Endothelial cell of umbilical vein (primary cell): Measurements from ENCODE around the gene AUTS2. TPM values are rescaled to one million over a fixed set of nuclear protein-coding genes. Genes with fewer than 3 reads are reported as not detected.

Experiments
- BruUV-seq: library from RNA; stranded (reverse); fragments of 400-500 nt; replicated peaks from 2 replicates; lab custom pipeline; 2021; lab: Mats Ljungman, UMichigan
- CTCF ChIA-PET: fragments of 300-600, 350-600 bp; sonication (Branson Sonifier 250); formaldehyde crosslinking; loops from one replicate; lab custom pipeline; 2021; ENCODE audit warnings: antibody characterized with exemption, inconsistent platforms; lab: Charles Lee
- POLR2A ChIA-PET: fragments of 300-600, 350-600 bp; sonication (Branson Sonifier 250); formaldehyde crosslinking; loops from one replicate; lab custom pipeline; 2021; ENCODE audit warnings: antibody characterized with exemption, inconsistent platforms; lab: Charles Lee
- DNase-seq: peaks from one replicate; pipeline ENCODE4 v3.0.0-alpha.2; 2011; ENCODE audit warnings: low read depth, low spot score
- FAIRE-seq: peaks from 2 replicates; lab custom pipeline; 2011; peaks lifted over from hg19 to GRCh38; lab: Jason Lieb, UNC
- H2AFZ ChIP-seq: 2 replicates; pipeline ENCODE4 v1.6.0; 2012; ENCODE audit warnings: low read depth, low read length, control low read depth, inconsistent platforms
- H3K27ac ChIP-seq: 2 replicates; pipeline ENCODE4 v1.5.1; 2011; ENCODE audit warnings: low read depth, mild to moderate bottlenecking, control low read depth, low read length, moderate library complexity; ENCODE audit not compliant: insufficient read depth
- H3K27me3 ChIP-seq, 2 experiments: 2 replicates each; pipeline versions ENCODE4 v1.6.0 to v1.6.1; 2011; ENCODE audit warnings: low read length in 2 of 2, mixed read lengths in 1 of 2; ENCODE audit not compliant: control insufficient read depth in 2 of 2, insufficient read depth in 2 of 2
- H3K36me3 ChIP-seq, 2 experiments: 2 replicates in 1 of 2; 3 replicates in 1 of 2; pipeline ENCODE4 v1.5.1; 2011; ENCODE audit warnings: low read length in 2 of 2, mild to moderate bottlenecking in 1 of 2, moderate library complexity in 1 of 2; ENCODE audit not compliant: control insufficient read depth in 2 of 2, insufficient read depth in 2 of 2; ENCODE audit errors: extremely low read depth in 1 of 2
- H3K4me1 ChIP-seq: 3 replicates; pipeline ENCODE4 v1.5.1; 2011; ENCODE audit warnings: mild to moderate bottlenecking, low read length; ENCODE audit not compliant: control insufficient read depth, insufficient read depth; ENCODE audit errors: extremely low read depth
- H3K4me2 ChIP-seq: 2 replicates; pipeline ENCODE4 v1.6.1; 2011; ENCODE audit warnings: low read length, control low read depth, mixed read lengths; ENCODE audit not compliant: insufficient read depth
- H3K4me3 ChIP-seq, 3 experiments: fragments of 200-600 bp in 1 of 3; sonication (generic), shearing (Covaris generic) in 1 of 3; replicated peaks in 1 of 3; 2 replicates each; pipeline ENCODE4 v1.5.1; 2011 to 2016; ENCODE audit warnings: control low read depth in 3 of 3, low read length in 3 of 3, mild to moderate bottlenecking in 2 of 3, inconsistent platforms in 1 of 3, low read depth in 1 of 3, moderate library complexity in 1 of 3; ENCODE audit not compliant: insufficient read depth in 1 of 3
- H3K79me2 ChIP-seq: 2 replicates; pipeline ENCODE4 v1.6.0; 2012; ENCODE audit warnings: low read length, inconsistent platforms; ENCODE audit not compliant: control insufficient read depth, insufficient read depth
- H3K9ac ChIP-seq: replicated peaks from 2 replicates; pipeline ENCODE3; 2011; ENCODE audit warnings: low read length, control low read depth; ENCODE audit not compliant: insufficient read depth; ENCODE audit errors: extremely low read depth
- H3K9me1 ChIP-seq: replicated peaks from 3 replicates; pipeline ENCODE4 v1.6.0; 2011; ENCODE audit warnings: mild to moderate bottlenecking, low read length; ENCODE audit not compliant: control insufficient read depth, insufficient read depth; ENCODE audit errors: extremely low read depth
- H3K9me3 ChIP-seq: replicated peaks from 2 replicates; pipeline ENCODE4 v1.5.1; 2012; ENCODE audit warnings: low read length, inconsistent platforms; ENCODE audit not compliant: control insufficient read depth, insufficient read depth
- H4K20me1 ChIP-seq: replicated peaks from 2 replicates; pipeline ENCODE3; 2011; ENCODE audit warnings: mild to moderate bottlenecking, low read length; ENCODE audit not compliant: control insufficient read depth, insufficient read depth; ENCODE audit errors: extremely low read depth
- EZH2 ChIP-seq: IDR thresholded peaks from 2 replicates; pipeline ENCODE4 v1.6.1; 2012; ENCODE audit warnings: borderline replicate concordance, low read depth, mild to moderate bottlenecking, moderate library complexity, low read length, inconsistent platforms; ENCODE audit not compliant: severe bottlenecking
- FOS ChIP-seq: IDR thresholded peaks from 2 replicates; pipeline ENCODE4 v1.6.1; 2011; ENCODE audit warnings: mild to moderate bottlenecking, low read length, moderate library complexity, borderline replicate concordance; ENCODE audit not compliant: insufficient read depth
- GATA2 ChIP-seq: IDR thresholded peaks from 2 replicates; pipeline ENCODE4 v1.7.0; 2011; ENCODE audit warnings: low read depth, mild to moderate bottlenecking, moderate library complexity, mixed read lengths, low read length; ENCODE audit not compliant: insufficient read length, insufficient read depth
- JUN ChIP-seq: IDR thresholded peaks from 2 replicates; pipeline ENCODE4 v1.6.1; 2011; ENCODE audit warnings: borderline replicate concordance, low read depth; ENCODE audit not compliant: insufficient read length, insufficient read depth
- MYC ChIP-seq: IDR thresholded peaks from one replicate; pipeline ENCODE4 v1.6.1; 2011; ENCODE audit warnings: mild to moderate bottlenecking, low read depth, low read length
- POLR2A ChIP-seq: IDR thresholded peaks from 2 replicates; pipeline ENCODE4 v1.6.1; 2012; ENCODE audit warnings: low read depth, mild to moderate bottlenecking, control low read depth, low read length
- POLR2AphosphoS5 ChIP-seq: IDR thresholded peaks from 2 replicates; pipeline ENCODE4 v1.6.1; 2012; ENCODE audit warnings: low read depth, mild to moderate bottlenecking, control low read depth, low read length, moderate library complexity; ENCODE audit not compliant: insufficient read depth
- dilution Hi-C: fragments of 300-500 bp; cut with MboI; formaldehyde crosslinking; loops from one replicate; pipeline ENCODE4 v1.15.0; 2019; ENCODE audit warnings: low sequenced_read_pairs; ENCODE audit not compliant: extremely low pct_ligation_motif_present
- intact Hi-C: fragments of 100-400 bp; cut with micrococcal nuclease; formaldehyde crosslinking; loops from one replicate; pipeline ENCODE4 v1.10.0; 2022
- polyA plus RNA-seq, 4 experiments: library from polyadenylated mRNA; depleted of rRNA in 3 of 4; stranded (reverse) in 3 of 4; unstranded in 1 of 4; fragments of >200 nt; gene quantifications; 2 replicates each; pipeline versions ENCODE4 v1.2.1 to v1.2.3, GENCODE V29; 2011 to 2012; ENCODE audit warnings: missing spikeins in 1 of 4
- total RNA-seq: library from RNA; stranded (reverse); gene quantifications from 2 replicates; pipeline ENCODE4 v1.2.3, GENCODE V29; 2021
- TF ChIP-seq, protein P1 (sequence below): IDR thresholded peaks from 2 replicates; pipeline ENCODE4 v1.6.1; 2011; ENCODE audit not compliant: insufficient read depth, insufficient read length
- TF ChIP-seq, protein P2 (sequence below), 2 donors: IDR thresholded peaks; 1 replicate in 1 of 2; 2 replicates in 1 of 2; pipeline ENCODE4 v1.5.1; 2011; ENCODE audit warnings: low read length in 2 of 2, mild to moderate bottlenecking in 2 of 2, moderate library complexity in 2 of 2, control low read depth in 1 of 2, inconsistent platforms in 1 of 2, low read depth in 1 of 2; ENCODE audit not compliant: insufficient read depth in 1 of 2; ENCODE audit errors: extremely low read depth in 1 of 2

The AUTS2 gene
- total and polyA plus RNA-seq, 2 donors (not counting 3 experiments of a cell fraction or from before 2014, with no cell fraction given): 0.59 to 8.0 TPM

DNA sequence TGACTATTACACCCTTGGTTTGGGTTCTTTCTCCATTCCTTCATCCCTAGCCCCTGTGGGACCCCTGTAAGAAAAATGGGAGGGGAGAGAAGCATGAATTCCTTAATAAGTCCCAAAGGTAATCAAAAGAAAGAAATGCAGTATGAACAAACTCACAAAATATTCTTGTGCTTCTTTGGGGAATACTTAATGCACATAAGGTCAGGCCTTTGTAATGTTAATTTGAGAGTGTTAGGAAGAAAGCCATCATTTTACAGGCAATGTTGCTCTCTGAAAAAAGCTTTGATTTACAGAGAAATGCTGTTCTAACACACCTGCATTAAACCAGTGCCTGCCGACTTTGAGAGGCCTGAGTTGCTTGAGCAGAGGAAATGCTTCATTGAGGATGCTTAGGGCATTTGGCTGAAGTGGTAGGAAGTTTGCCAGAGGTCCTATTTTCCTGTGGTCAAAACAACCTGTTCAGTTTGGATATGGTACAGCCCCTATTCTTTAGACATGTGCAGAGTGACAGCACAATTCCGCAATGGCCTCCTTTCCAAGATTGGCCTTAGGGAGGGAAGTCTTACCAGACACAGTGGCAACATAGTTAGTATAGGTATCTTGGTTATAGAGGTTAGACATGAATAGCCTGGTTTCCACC lies 643.4 kb downstream of the AUTS2 start:
- Histone ChIP-seq H4K20me1 (no peaks in the 10 kb centered on the region), H3K9me1 (no peaks in the 10 kb centered on the region), H3K4me2 (no peak overlapping the region), H3K9ac (no peak overlapping the region), H3K27ac (no peak overlapping the region), H3K4me3 (no peak overlapping the region), H3K79me2 (no peaks in the 10 kb centered on the region), H3K36me3 (no peaks in the 10 kb centered on the region), H3K4me1 (no peaks in the 10 kb centered on the region), H2AFZ (no peak overlapping the region), H3K27me3 (no peaks in the 10 kb centered on the region), H3K9me3 (no peaks in the 10 kb centered on the region)
- DNase-seq: no peak
- no peak for FAIRE-seq
- dilution Hi-C loops: no loop called here
- intact Hi-C loops: no loop called here
- ChIA-PET CTCF (no interaction called here), POLR2A (no interaction called here)
- TF ChIP-seq MYC: no peak
- TF ChIP-seq POLR2A: no peak
- TF ChIP-seq, protein P1, sequence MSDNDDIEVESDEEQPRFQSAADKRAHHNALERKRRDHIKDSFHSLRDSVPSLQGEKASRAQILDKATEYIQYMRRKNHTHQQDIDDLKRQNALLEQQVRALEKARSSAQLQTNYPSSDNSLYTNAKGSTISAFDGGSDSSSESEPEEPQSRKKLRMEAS: no peak
- no peak for TF ChIP-seq FOS
- no peak for TF ChIP-seq JUN
- TF ChIP-seq GATA2: no peak
- TF ChIP-seq POLR2AphosphoS5: no peak
- TF ChIP-seq EZH2: no peak
- TF ChIP-seq, protein P2, sequence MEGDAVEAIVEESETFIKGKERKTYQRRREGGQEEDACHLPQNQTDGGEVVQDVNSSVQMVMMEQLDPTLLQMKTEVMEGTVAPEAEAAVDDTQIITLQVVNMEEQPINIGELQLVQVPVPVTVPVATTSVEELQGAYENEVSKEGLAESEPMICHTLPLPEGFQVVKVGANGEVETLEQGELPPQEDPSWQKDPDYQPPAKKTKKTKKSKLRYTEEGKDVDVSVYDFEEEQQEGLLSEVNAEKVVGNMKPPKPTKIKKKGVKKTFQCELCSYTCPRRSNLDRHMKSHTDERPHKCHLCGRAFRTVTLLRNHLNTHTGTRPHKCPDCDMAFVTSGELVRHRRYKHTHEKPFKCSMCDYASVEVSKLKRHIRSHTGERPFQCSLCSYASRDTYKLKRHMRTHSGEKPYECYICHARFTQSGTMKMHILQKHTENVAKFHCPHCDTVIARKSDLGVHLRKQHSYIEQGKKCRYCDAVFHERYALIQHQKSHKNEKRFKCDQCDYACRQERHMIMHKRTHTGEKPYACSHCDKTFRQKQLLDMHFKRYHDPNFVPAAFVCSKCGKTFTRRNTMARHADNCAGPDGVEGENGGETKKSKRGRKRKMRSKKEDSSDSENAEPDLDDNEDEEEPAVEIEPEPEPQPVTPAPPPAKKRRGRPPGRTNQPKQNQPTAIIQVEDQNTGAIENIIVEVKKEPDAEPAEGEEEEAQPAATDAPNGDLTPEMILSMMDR (IDR thresholded peaks at IDR 0.05; ENCODE audit: extremely low read depth in 1 of 2, insufficient read depth in 1 of 2, low read depth in 1 of 2, low read length in 2 of 2): no peak
- no TSS peak for BruUV-seq
